Breast epithelium (tissue), 4 donors: ENCODE results near the gene VGLL4. TPM values are rescaled to one million over a fixed set of nuclear protein-coding genes. Genes with fewer than 3 reads are reported as not detected.

Source experiments
- DNase-seq, 2 donors: peaks; one replicate each; pipeline ENCODE4 v3.0.0-alpha.2; 2019; ENCODE audit warnings: low spot score in 2 of 2
- H3K27ac ChIP-seq, 2 donors: fragments of 200-600 bp; sonication (generic) in 1 of 2; one replicate each; pipeline ENCODE4 v1.5.1; 2016 to 2019; ENCODE audit warnings: mild to moderate bottlenecking in 1 of 2
- H3K27me3 ChIP-seq, 2 donors: fragments of 200-600 bp; sonication (generic) in 1 of 2; one replicate each; pipeline versions ENCODE4 v1.5.1 to v1.6.0; 2017 to 2019; ENCODE audit warnings: control low read depth in 1 of 2, mild to moderate bottlenecking in 1 of 2
- H3K36me3 ChIP-seq: fragments of 200-600 bp; one replicate; pipeline ENCODE4 v1.5.1; 2019
- H3K4me1 ChIP-seq, 2 donors: fragments of 200-600 bp; sonication (generic); one replicate each; pipeline ENCODE4 v1.5.1; 2016 to 2019; ENCODE audit warnings: control low read depth in 1 of 2
- H3K4me3 ChIP-seq, 3 donors: fragments of 200-600 bp; sonication (generic); 1 replicate in 2 of 3; 2 replicates in 1 of 3; pipeline ENCODE4 v1.5.1; 2016 to 2019; ENCODE audit warnings: mild to moderate bottlenecking in 3 of 3, moderate library complexity in 2 of 3
- H3K9me3 ChIP-seq, 2 donors: fragments of 200-600 bp; sonication (generic) in 1 of 2; one replicate each; pipeline ENCODE4 v1.5.1; 2016 to 2019; ENCODE audit warnings: control low read depth in 1 of 2
- POLR2A ChIP-seq: fragments of 450-650 bp; IDR thresholded peaks from one replicate; pipeline ENCODE4 v1.6.1; 2016; ENCODE audit warnings: antibody characterized with exemption, mild to moderate bottlenecking, moderate library complexity
- POLR2AphosphoS5 ChIP-seq, 3 donors: sonication (generic); formaldehyde crosslinking; IDR thresholded peaks; one replicate each; pipeline ENCODE4 v1.6.1; 2017; ENCODE audit warnings: antibody characterized with exemption in 3 of 3
- intact Hi-C: fragments of 100-400 bp; cut with DNase I; formaldehyde crosslinking; loops from one replicate; pipeline ENCODE4 v1.15.1; 2023; ENCODE audit warnings: low total_unique reads
- total RNA-seq, 3 donors: library from RNA; depleted of rRNA; stranded (reverse); fragments of >200 nt; gene quantifications; one replicate each; pipeline ENCODE4 v1.1.0, GENCODE V29; 2016
- TF ChIP-seq, protein P1 (sequence below), 3 donors: fragments of 450-650 bp; IDR thresholded peaks; one replicate each; pipeline ENCODE4 v1.5.1; 2016 to 2017; ENCODE audit warnings: antibody characterized with exemption in 3 of 3, mild to moderate bottlenecking in 3 of 3, moderate library complexity in 3 of 3

The VGLL4 gene
- total RNA-seq, 3 donors from 2014 or later: 48.0 to 90.0 (median 68.5) TPM

DNA sequence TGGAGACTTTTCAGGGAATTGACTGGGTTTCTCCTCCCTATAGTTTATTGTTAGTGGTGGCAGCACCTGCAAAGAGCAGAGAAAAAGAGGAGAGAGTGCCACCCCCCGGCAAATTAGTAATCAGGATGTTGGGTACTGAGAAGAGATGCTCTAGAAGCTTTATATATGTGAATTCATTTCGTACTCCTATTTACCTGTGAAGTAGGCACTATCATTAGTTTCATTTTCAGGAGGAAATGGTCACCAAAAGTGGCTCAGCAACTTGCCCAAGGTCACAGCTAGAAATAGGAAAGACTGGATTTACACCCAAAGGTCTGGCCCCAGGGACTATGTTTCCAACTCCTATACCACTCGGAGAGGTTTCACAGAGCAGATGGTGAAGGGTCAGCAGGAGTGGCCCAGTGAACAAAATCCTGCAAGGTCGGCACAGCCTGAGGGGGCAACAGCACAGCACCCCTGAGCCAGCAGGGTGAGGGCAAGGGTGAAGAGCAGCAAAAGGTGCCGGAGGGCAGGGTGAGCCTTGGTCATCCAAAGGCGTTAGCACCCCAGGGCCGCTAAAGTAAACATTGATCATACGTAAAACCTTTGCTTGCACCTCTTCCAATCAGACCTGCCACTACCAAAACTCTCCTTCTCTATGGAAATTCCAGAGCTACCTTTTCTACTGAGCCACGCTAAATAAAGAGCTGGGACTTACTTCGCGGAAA is 23.6 kb downstream of the VGLL4 start:
- Histone ChIP-seq H3K36me3 (no peaks in the 10 kb centered on the region), H3K4me1 (peaks cover 0 to 30% of the 10 kb centered on the region in 2 donors), H3K27me3 (no peaks in the 10 kb centered on the region), H3K27ac (peak overlapping the region; percentile 1 to 56), H3K9me3 (no peaks in the 10 kb centered on the region), H3K4me3 (no peak overlapping the region)
- TF ChIP-seq POLR2A: no peak
- TF ChIP-seq POLR2AphosphoS5 (IDR thresholded peaks at IDR 0.05): no peak
- TF ChIP-seq, protein P1, sequence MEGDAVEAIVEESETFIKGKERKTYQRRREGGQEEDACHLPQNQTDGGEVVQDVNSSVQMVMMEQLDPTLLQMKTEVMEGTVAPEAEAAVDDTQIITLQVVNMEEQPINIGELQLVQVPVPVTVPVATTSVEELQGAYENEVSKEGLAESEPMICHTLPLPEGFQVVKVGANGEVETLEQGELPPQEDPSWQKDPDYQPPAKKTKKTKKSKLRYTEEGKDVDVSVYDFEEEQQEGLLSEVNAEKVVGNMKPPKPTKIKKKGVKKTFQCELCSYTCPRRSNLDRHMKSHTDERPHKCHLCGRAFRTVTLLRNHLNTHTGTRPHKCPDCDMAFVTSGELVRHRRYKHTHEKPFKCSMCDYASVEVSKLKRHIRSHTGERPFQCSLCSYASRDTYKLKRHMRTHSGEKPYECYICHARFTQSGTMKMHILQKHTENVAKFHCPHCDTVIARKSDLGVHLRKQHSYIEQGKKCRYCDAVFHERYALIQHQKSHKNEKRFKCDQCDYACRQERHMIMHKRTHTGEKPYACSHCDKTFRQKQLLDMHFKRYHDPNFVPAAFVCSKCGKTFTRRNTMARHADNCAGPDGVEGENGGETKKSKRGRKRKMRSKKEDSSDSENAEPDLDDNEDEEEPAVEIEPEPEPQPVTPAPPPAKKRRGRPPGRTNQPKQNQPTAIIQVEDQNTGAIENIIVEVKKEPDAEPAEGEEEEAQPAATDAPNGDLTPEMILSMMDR (IDR thresholded peaks at IDR 0.05): no peak
- intact Hi-C loops: no loop called here
- no peak for DNase-seq

DNA sequence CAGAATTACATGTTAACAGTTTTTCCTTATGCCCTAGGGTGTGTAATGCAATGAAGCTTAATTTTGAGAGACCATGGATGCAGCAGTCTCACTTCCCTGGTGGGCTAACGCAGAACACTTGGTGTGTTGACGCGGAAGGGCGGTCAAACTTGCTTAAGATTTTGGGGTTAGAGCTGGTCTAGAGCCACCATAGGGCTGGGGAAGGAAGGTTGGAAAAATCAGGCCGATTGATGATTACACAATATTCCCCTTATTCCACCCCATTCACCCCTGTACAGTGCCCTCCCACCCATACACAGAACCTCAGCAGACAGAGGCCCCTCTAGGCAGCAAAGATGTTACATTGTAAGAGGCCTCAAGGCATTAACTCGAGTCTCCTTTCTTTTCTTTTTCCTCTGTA is 24.3 kb downstream of the VGLL4 start:
- no peaks in the 10 kb centered on the region for H3K27me3 ChIP-seq
- no peak for DNase-seq
- no peak overlapping the region for H3K4me3 ChIP-seq
- H3K9me3 ChIP-seq: no peaks in the 10 kb centered on the region
- H3K27ac ChIP-seq: peak overlapping the region in 1 of 2 donors; percentile 56
- no peaks in the 10 kb centered on the region for H3K36me3 ChIP-seq
- H3K4me1 ChIP-seq: peaks cover 0 to 27% of the 10 kb centered on the region in 2 donors
- intact Hi-C loops: no loop called here
- TF ChIP-seq, protein P1 (IDR thresholded peaks at IDR 0.05): no peak
- no peak for TF ChIP-seq POLR2A
- TF ChIP-seq POLR2AphosphoS5 (IDR thresholded peaks at IDR 0.05): no peak

DNA sequence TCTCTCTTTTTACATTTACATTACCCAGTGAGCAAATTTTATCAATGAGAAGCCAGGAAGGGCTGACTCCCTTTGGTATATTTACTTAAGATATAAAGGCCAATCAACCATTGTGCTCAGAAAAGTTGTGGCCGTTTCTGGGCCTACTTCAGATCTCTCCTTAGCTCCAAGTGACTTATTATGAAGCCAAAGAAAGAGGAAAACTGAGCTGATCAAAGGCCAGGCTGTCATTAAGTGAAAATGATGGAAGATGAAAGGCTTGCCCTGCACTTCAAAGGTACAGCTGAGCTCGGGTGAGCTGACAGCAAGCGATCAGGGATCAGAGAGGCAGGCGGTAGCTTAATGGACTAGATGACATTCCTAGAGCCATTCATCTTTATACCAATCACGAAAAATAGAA is 24.8 kb downstream of the VGLL4 start:
- Histone ChIP-seq H3K27ac (peak overlapping the region in 1 of 2 donors; percentile 56), H3K4me3 (no peak overlapping the region), H3K9me3 (no peaks in the 10 kb centered on the region), H3K36me3 (no peaks in the 10 kb centered on the region), H3K4me1 (peaks cover 0 to 27% of the 10 kb centered on the region in 2 donors), H3K27me3 (no peaks in the 10 kb centered on the region)
- no peak for TF ChIP-seq POLR2AphosphoS5 (IDR thresholded peaks at IDR 0.05)
- TF ChIP-seq POLR2A: no peak
- TF ChIP-seq, protein P1 (IDR thresholded peaks at IDR 0.05): no peak
- DNase-seq: no peak
- intact Hi-C loops: no loop called here

DNA sequence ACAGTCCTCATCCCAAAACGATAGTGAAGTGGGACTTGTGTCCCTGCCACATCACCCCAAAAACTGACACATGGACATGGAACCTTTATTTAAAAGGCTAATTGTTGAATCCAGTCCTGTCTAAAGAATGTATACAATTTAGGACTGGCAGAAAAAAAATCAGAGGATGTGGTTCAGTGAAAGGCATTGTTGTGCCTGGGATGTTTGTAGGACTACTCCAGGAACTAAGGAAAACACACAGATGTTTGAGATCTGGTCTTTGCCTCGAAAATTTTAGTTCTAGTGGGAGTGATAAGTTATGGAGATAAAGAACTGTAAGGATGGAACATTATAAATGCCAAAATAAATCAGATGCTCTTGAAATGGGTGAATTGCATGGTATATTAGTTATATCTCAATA is 27.2 kb downstream of the VGLL4 start:
- no peak for DNase-seq
- H3K4me1 ChIP-seq: peaks cover 6 to 33% of the 10 kb centered on the region in 2 donors
- TF ChIP-seq POLR2AphosphoS5 (IDR thresholded peaks at IDR 0.05): no peak
- no peak for TF ChIP-seq POLR2A
- TF ChIP-seq, protein P1 (IDR thresholded peaks at IDR 0.05): no peak
- no peaks in the 10 kb centered on the region for H3K36me3 ChIP-seq
- H3K9me3 ChIP-seq: no peaks in the 10 kb centered on the region
- intact Hi-C loops: no loop called here
- H3K27ac ChIP-seq: peak overlapping the region in 1 of 2 donors; percentile 10
- H3K4me3 ChIP-seq: no peak overlapping the region
- no peaks in the 10 kb centered on the region for H3K27me3 ChIP-seq

DNA sequence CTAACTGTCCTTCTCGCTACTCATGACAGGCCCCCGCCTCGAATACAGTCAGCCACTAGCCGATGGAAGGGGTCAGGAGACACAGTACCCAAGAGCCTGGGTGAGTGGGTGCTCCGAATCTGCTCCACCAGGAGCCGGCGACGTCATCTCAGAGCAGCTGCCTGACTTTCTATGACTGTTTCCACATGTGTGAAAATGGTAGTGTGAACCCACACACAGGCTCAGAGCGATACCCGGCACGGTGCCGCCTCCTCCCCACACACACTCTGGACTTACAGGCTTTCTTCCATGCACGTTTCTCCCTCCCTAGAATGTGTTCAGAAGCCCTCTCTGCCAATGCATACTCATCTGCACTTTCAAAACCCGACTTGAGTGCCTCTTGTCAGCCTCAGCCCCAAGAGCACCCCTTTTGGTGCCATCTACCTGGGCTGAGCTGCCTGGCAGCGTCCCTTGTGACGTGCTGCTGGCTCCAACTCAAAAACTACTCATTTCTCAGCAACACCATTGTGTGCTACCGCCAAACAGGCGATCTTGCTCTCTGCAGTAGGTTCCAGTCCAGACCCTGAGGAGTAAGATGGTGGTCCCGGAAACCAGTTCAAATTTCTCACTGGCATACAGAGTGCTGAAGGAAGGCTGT is 29.7 kb downstream of the VGLL4 start:
- peak overlapping the region in 1 of 3 donors; percentile 21 for H3K4me3 ChIP-seq
- H3K36me3 ChIP-seq: no peaks in the 10 kb centered on the region
- H3K27me3 ChIP-seq: no peaks in the 10 kb centered on the region
- H3K27ac ChIP-seq: peak overlapping the region; percentile 29 to 65
- intact Hi-C loops: no loop called here
- H3K4me1 ChIP-seq: peaks cover 6 to 23% of the 10 kb centered on the region in 2 donors
- TF ChIP-seq POLR2A (no peak), POLR2AphosphoS5 (IDR thresholded peaks at IDR 0.05) (no peak)
- TF ChIP-seq, protein P1 (IDR thresholded peaks at IDR 0.05): no peak
- no peaks in the 10 kb centered on the region for H3K9me3 ChIP-seq
- no peak for DNase-seq
